ENCODE data around the gene CEP170B.

DNA sequence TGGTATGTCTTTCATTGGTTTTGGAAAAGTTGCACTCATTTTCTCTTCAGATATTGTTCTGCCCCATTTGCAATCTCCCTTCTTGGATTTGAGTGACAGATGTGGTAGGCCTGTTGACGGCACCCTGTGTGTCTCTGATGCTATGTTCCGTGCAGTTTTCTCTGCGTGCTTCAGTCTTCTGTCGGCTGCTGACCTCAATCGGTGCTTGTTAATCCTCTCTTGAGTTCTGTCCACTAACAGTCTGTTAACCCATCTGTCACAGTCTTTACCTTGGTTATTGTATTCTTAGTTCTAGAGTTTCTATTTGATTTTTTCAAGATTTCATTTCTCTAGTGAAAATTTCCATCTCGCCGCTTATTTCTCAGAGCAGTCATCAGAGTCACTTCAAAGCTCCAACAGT, 38.9 kb downstream of the CEP170B start:
- TF ChIP-seq, protein P1, sequence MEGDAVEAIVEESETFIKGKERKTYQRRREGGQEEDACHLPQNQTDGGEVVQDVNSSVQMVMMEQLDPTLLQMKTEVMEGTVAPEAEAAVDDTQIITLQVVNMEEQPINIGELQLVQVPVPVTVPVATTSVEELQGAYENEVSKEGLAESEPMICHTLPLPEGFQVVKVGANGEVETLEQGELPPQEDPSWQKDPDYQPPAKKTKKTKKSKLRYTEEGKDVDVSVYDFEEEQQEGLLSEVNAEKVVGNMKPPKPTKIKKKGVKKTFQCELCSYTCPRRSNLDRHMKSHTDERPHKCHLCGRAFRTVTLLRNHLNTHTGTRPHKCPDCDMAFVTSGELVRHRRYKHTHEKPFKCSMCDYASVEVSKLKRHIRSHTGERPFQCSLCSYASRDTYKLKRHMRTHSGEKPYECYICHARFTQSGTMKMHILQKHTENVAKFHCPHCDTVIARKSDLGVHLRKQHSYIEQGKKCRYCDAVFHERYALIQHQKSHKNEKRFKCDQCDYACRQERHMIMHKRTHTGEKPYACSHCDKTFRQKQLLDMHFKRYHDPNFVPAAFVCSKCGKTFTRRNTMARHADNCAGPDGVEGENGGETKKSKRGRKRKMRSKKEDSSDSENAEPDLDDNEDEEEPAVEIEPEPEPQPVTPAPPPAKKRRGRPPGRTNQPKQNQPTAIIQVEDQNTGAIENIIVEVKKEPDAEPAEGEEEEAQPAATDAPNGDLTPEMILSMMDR (IDR thresholded peaks at IDR 0.05) = no peak
- TF ChIP-seq POLR2A (IDR thresholded peaks at IDR 0.05) = no peak
